ENCODE results near the gene OVAAL.

GRCh38 chr1:180522213-180522515 lies 36.6 kb upstream of the OVAAL start:
- TF ChIP-seq POLR2A (IDR thresholded peaks at IDR 0.05) (no peak), CTCF (IDR thresholded peaks at IDR 0.05) (no peak), POLR2AphosphoS5 (IDR thresholded peaks at IDR 0.05) (no peak)
